TTC549 (cell line): ENCODE data around the gene SLC27A1.
"Not testable (repeated sequence)": the region's sequence is repeated elsewhere in the genome, so short reads cannot be mapped to it uniquely, and the experiment has no call there.

Experiments used
- FAIRE-seq: peaks from 2 replicates; lab custom pipeline; 2012; peaks lifted over from hg19 to GRCh38; lab: Jason Lieb, UNC

Gene SLC27A1

GRCh38 chr19:17457616-17458015, 12.7 kb upstream of the SLC27A1 start:
- no peak for FAIRE-seq

- no peak for FAIRE-seq
Observed at GRCh38 chr19:17458970-17459369, 11.4 kb upstream of the SLC27A1 start.

- FAIRE-seq, result no peak
Observed at GRCh38 chr19:17460372-17461230, 9.7 kb upstream of the SLC27A1 start, which contains the start of gene NXNL1. TSS of gene NXNL1 (minus strand) at chr19:17460926. CDS start at chr19:17460869, 57 bp downstream.

- FAIRE-seq, result peak; percentile 88
Observed at GRCh38 chr19:17466487-17466850, 3.9 kb upstream of the SLC27A1 start.

GRCh38 chr19:17467471-17468301, 2.6 kb upstream of the SLC27A1 start:
- FAIRE-seq, result no peak

GRCh38 chr19:17468302-17469091, 1.8 kb upstream of the SLC27A1 start:
- no peak for FAIRE-seq

GRCh38 chr19:17469092-17469480, 1.2 kb upstream of the SLC27A1 start:
- FAIRE-seq, result no peak

- peak; percentile 36 for FAIRE-seq
Observed at GRCh38 chr19:17469481-17470067, 750 bp upstream of the SLC27A1 start.

- FAIRE-seq, result no peak
Observed at GRCh38 chr19:17471410-17472125, 1.2 kb downstream of the SLC27A1 start.

GRCh38 chr19:17473041-17473440, 2.7 kb downstream of the SLC27A1 start:
- FAIRE-seq, result no peak

GRCh38 chr19:17475011-17475540, 4.8 kb downstream of the SLC27A1 start:
- not testable (repeated sequence) for FAIRE-seq

GRCh38 chr19:17475541-17476115, 5.3 kb downstream of the SLC27A1 start:
- FAIRE-seq, result no peak

GRCh38 chr19:17479325-17479791, 9.0 kb downstream of the SLC27A1 start:
- no peak for FAIRE-seq

- FAIRE-seq, result no peak
Observed at GRCh38 chr19:17481986-17482385, 11.7 kb downstream of the SLC27A1 start.

- no peak for FAIRE-seq
Observed at GRCh38 chr19:17482877-17483604, 12.7 kb downstream of the SLC27A1 start.

GRCh38 chr19:17483605-17484002, 13.3 kb downstream of the SLC27A1 start:
- no peak for FAIRE-seq

GRCh38 chr19:17484520-17485185, 14.3 kb downstream of the SLC27A1 start:
- FAIRE-seq, result no peak

- no peak for FAIRE-seq
Observed at GRCh38 chr19:17486545-17487240, 16.4 kb downstream of the SLC27A1 start.
